ENCODE data around the gene FEN1. TPM values are rescaled to one million over a fixed set of nuclear protein-coding genes. Genes with fewer than 3 reads are reported as not detected.

The FEN1 gene
- total RNA-seq, 1 experiment from 2014 or later = 119 TPM

DNA sequence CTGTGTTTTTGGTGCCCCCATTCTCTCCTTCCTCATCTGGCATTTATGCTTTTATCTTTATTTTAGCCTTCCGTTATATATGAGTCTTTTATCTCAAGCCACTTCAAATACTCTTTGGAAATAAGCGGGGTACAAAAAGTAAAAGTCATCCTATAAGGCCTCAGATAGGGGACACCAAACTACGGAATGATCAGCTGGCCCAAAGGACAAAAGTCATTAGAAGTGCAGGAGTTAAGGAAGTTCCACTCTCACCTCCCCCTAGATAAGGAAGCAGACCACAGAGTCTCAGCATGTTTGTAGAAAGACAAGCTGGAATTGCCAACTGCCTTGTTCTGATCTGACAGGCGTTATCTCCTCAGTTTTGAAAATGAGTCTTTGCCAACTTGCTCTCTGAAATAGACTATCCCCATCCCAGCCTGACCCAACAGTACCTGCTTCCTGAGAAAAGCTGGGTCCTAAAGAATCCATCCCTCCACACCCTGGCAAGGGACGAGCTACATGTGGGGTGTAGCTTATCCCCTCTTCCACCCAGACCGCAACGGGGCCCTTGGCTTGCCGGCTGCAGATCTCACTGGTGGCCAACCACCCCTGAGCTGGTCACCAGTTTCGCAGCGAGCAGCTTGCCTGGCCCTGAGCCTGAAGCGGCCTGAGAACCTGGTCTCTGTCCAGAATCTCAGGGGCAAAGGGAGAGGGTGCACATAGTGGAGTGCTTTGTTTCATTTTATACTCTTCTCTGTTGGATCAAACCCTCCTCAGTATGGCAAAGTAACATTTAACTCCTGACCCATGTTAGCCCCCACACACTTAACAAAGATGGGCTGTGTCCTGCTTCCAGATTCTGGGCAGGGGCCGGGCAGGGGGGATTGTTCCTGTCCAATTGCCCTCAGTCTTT is 49.2 kb downstream of the FEN1 start:
- Histone ChIP-seq H3K27me3 (ENCODE audit: control insufficient read depth, insufficient read depth, low read length) (no peaks in the 10 kb centered on the region), H3K36me3 (replicated peaks; ENCODE audit: control insufficient read depth, insufficient read depth, low read length) (peaks cover 58% of the 10 kb centered on the region), H3K4me3 (ENCODE audit: insufficient read depth, low read depth, low read length) (no peak overlapping the region)
- DNase-seq = no peak

DNA sequence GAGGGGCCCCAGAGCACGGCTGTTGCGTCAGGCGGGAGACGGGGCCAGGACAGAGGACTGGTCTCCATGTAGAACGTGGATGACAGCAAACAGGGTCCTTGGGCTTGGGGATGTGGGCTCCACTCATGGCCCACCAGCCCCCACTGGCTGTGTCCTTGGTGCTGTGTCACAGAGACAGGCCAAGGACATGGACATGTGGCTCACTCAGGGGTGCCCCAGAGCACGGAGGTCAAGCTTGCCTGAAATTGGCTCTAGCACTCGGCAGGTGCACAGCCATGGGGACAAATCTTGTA is 49.8 kb downstream of the FEN1 start:
- H3K36me3 ChIP-seq (replicated peaks; ENCODE audit: control insufficient read depth, insufficient read depth, low read length) = peaks cover 59% of the 10 kb centered on the region
- H3K4me3 ChIP-seq (ENCODE audit: insufficient read depth, low read depth, low read length) = no peak overlapping the region
- H3K27me3 ChIP-seq (ENCODE audit: control insufficient read depth, insufficient read depth, low read length) = no peaks in the 10 kb centered on the region
- no peak for DNase-seq

DNA sequence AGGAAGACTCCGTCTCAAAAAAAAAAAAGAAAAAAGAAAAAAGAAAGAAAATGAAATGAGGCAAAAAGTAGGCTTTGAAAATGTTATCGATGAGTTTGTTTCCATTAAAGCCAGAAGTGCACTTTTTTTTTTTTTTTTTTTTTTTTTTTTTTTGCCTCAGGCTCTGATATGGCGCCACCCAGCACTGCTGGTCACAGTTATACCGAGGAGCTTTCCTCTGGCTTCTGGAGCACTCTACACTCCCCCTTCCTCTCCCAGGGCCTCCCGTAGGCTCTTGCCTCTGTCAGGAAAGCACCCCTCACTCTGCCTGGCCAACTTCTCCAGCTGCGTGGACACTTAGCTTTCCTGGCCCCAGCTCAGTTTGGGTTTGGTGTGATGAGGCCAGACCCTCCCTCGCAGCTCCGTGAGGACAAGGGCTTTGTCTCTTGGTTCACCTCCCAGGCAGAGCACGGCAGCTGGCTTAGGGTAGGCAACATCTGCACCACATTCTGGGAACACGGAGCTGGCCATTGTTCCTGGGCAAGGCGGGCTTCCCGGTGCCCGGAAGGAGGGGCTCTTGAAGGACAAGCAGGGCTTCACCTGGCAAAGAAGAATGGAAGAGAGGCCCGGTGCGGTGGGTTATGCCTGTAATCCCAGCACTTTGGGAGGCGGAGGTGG is 52.3 kb downstream of the FEN1 start:
- DNase-seq = no peak
- H3K36me3 ChIP-seq (replicated peaks; ENCODE audit: control insufficient read depth, insufficient read depth, low read length) = peaks cover 68% of the 10 kb centered on the region
- no peak overlapping the region for H3K4me3 ChIP-seq (ENCODE audit: insufficient read depth, low read depth, low read length)
- no peaks in the 10 kb centered on the region for H3K27me3 ChIP-seq (ENCODE audit: control insufficient read depth, insufficient read depth, low read length)

DNA sequence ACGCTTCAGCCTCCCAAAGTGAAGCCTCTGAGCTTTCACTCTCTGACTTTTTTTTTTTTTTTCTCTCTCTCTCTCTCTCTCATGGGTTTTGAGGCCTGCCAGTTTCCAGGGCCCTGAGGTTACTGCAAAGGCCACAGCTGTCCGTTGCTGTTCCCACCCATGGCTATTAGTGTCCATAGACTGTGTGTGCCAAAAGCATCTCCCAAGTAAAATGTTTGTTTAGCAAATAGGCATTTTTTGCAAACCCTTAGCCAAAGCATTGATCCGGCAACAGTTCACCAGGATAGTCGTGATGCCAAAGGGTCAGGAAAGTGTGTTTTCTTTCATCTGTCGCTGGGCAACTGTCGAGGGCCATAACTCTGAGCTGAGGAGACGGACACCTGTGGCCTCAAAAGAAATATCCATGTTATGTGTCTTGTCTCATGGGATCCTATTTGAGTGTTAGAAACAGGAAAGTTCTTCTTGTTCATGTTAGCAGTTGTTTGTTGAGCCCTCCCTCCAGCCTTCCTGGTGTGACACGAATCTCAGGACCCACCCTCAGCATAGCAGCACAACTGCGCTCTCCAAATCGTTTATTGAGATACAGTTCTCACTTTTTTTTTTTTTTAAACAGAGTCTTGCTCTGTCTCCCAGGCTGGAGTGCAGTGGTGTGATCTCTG is 53.8 kb downstream of the FEN1 start:
- DNase-seq = no peak
- H3K27me3 ChIP-seq (ENCODE audit: control insufficient read depth, insufficient read depth, low read length) = no peaks in the 10 kb centered on the region
- peaks cover 66% of the 10 kb centered on the region for H3K36me3 ChIP-seq (replicated peaks; ENCODE audit: control insufficient read depth, insufficient read depth, low read length)
- H3K4me3 ChIP-seq (ENCODE audit: insufficient read depth, low read depth, low read length) = no peak overlapping the region

Other genes with a start within 250 kb of the FEN1 start
- 3.6 and 4.8 TPM in 2 replicates for gene SYT7, start 211.8 kb upstream of the FEN1 start, total RNA-seq (2014; rRNA removed; shearing (Covaris generic))
- gene DAGLA, start 112.5 kb upstream of the FEN1 start, total RNA-seq (2014; rRNA removed; shearing (Covaris generic)) = 3.7 and 4.8 TPM in 2 replicates
- 3.6 and 4.2 TPM in 2 replicates for gene MYRF, start 40.3 kb upstream of the FEN1 start, total RNA-seq (2014; rRNA removed; shearing (Covaris generic))
- 263 and 296 TPM in 2 replicates for gene TMEM258, start 312 bp upstream of the FEN1 start, total RNA-seq (2014; rRNA removed; shearing (Covaris generic))
- 99.2 and 115 TPM in 2 replicates for gene FADS1, start 24.1 kb downstream of the FEN1 start, total RNA-seq (2014; rRNA removed; shearing (Covaris generic))
- 176 and 225 TPM in 2 replicates for gene FADS2, start 35.4 kb downstream of the FEN1 start, total RNA-seq (2014; rRNA removed; shearing (Covaris generic))
- 27.1 and 41.3 TPM in 2 replicates for gene FADS3, start 98.6 kb downstream of the FEN1 start, total RNA-seq (2014; rRNA removed; shearing (Covaris generic))
- 5.8 and 7.2 TPM in 2 replicates for gene RAB3IL1, start 124.7 kb downstream of the FEN1 start, total RNA-seq (2014; rRNA removed; shearing (Covaris generic))
- gene BEST1, start 157.4 kb downstream of the FEN1 start, total RNA-seq (2014; rRNA removed; shearing (Covaris generic)) = 0.30 and 0.45 TPM in 2 replicates
- gene FTH1, start 174.7 kb downstream of the FEN1 start, total RNA-seq (2014; rRNA removed; shearing (Covaris generic)) = 443 and 463 TPM in 2 replicates